A549 (cell line): ENCODE data around the gene MYOF.

Experiments
- CHD2 ChIP-seq: fragments of 150-350 bp; IDR thresholded peaks from 2 replicates; pipeline ENCODE4 v1.6.1; 2014; ENCODE audit warnings: low read length; ENCODE audit not compliant: partially characterized antibody
- CHD4 ChIP-seq: fragments of 200-600 bp; sonication (generic); IDR thresholded peaks from 2 replicates; pipeline ENCODE4 v1.6.1; 2016; ENCODE audit warnings: antibody characterized with exemption, mild to moderate bottlenecking, borderline replicate concordance
- GATA3 ChIP-seq: IDR thresholded peaks from 2 replicates; pipeline ENCODE4 v1.6.1; 2012; ENCODE audit warnings: borderline replicate concordance
- HOXB13 ChIP-seq: fragments of 250-450 bp; sonication (Bioruptor Pico); IDR thresholded peaks from 2 replicates; pipeline ENCODE4 v1.5.0; 2020; ENCODE audit warnings: low read depth, mild to moderate bottlenecking, moderate library complexity
- MYC ChIP-seq: IDR thresholded peaks from 2 replicates; pipeline ENCODE4 v1.6.1; 2012; ENCODE audit warnings: mild to moderate bottlenecking, inconsistent platforms, low read length, improper control_type of control experiment, borderline replicate concordance
- NR3C1 ChIP-seq: fragments of >200 bp; sonication (Bioruptor Twin); formaldehyde crosslinking; IDR thresholded peaks from 3 replicates; pipeline ENCODE4 v1.6.1; 2017
- POLR2A ChIP-seq: IDR thresholded peaks from 2 replicates; pipeline ENCODE4 v1.6.1; 2012; ENCODE audit warnings: mild to moderate bottlenecking, low read length
- SREBF2 ChIP-seq: fragments of 450-650 bp; IDR thresholded peaks from 2 replicates; pipeline ENCODE4 v1.6.1; 2014; ENCODE audit warnings: mild to moderate bottlenecking, moderate library complexity
- TF ChIP-seq, protein P1 (sequence below): fragments of >200 bp; sonication (Bioruptor Twin); formaldehyde crosslinking; IDR thresholded peaks from 3 replicates; pipeline ENCODE4 v1.5.1; 2016
- TF ChIP-seq, protein P2 (sequence below): IDR thresholded peaks from 2 replicates; pipeline ENCODE4 v1.6.1; 2012

DNA sequence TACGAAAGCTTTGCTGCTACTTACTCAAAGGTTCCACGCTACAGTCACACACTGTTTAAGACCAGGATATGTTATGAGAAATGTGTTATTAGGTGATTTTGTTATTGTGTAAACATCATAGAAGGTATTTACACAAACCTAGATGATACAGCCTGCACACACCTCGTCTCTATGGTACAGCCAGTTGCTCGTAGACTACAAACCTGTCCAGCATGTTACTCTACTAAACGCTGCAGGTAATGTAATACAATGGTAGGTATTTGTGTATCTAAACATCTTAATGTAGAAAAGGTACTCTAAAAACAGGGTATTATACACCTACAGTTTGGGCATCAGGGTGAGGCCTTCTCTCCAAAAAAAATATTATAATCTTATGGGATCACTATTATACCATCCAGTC, 181.2 kb downstream of the MYOF start:
- TF ChIP-seq, protein P1, sequence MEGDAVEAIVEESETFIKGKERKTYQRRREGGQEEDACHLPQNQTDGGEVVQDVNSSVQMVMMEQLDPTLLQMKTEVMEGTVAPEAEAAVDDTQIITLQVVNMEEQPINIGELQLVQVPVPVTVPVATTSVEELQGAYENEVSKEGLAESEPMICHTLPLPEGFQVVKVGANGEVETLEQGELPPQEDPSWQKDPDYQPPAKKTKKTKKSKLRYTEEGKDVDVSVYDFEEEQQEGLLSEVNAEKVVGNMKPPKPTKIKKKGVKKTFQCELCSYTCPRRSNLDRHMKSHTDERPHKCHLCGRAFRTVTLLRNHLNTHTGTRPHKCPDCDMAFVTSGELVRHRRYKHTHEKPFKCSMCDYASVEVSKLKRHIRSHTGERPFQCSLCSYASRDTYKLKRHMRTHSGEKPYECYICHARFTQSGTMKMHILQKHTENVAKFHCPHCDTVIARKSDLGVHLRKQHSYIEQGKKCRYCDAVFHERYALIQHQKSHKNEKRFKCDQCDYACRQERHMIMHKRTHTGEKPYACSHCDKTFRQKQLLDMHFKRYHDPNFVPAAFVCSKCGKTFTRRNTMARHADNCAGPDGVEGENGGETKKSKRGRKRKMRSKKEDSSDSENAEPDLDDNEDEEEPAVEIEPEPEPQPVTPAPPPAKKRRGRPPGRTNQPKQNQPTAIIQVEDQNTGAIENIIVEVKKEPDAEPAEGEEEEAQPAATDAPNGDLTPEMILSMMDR, result no peak
- TF ChIP-seq NR3C1 (no peak), POLR2A (no peak), CHD4 (no peak), HOXB13 (CRISPR knock-in tag) (no peak), CHD2 (no peak), GATA3 (no peak), SREBF2 (no peak), MYC (no peak)
- TF ChIP-seq, protein P2, sequence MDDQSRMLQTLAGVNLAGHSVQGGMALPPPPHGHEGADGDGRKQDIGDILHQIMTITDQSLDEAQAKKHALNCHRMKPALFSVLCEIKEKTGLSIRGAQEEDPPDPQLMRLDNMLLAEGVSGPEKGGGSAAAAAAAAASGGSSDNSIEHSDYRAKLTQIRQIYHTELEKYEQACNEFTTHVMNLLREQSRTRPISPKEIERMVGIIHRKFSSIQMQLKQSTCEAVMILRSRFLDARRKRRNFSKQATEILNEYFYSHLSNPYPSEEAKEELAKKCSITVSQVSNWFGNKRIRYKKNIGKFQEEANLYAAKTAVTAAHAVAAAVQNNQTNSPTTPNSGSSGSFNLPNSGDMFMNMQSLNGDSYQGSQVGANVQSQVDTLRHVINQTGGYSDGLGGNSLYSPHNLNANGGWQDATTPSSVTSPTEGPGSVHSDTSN, result no peak
